ENCODE measurements around the gene LGALS3BP.

The LGALS3BP gene

GRCh38 chr17:78980624-78980972 is 875 bp upstream of the LGALS3BP start:
- H3K9me2 ChIP-seq (replicated peaks; ENCODE audit: insufficient read depth, low read length), result no peaks in the 10 kb centered on the region
- H3K27ac ChIP-seq (ENCODE audit: low read depth, low read length), result no peak overlapping the region
- no peaks in the 10 kb centered on the region for H3K79me2 ChIP-seq (ENCODE audit: insufficient read depth, low read length)
- H3K9me3 ChIP-seq (ENCODE audit: insufficient read depth, low read length), result no peaks in the 10 kb centered on the region
- no peaks in the 10 kb centered on the region for H4K20me1 ChIP-seq (ENCODE audit: low read depth, low read length)
- TF ChIP-seq, protein P1, sequence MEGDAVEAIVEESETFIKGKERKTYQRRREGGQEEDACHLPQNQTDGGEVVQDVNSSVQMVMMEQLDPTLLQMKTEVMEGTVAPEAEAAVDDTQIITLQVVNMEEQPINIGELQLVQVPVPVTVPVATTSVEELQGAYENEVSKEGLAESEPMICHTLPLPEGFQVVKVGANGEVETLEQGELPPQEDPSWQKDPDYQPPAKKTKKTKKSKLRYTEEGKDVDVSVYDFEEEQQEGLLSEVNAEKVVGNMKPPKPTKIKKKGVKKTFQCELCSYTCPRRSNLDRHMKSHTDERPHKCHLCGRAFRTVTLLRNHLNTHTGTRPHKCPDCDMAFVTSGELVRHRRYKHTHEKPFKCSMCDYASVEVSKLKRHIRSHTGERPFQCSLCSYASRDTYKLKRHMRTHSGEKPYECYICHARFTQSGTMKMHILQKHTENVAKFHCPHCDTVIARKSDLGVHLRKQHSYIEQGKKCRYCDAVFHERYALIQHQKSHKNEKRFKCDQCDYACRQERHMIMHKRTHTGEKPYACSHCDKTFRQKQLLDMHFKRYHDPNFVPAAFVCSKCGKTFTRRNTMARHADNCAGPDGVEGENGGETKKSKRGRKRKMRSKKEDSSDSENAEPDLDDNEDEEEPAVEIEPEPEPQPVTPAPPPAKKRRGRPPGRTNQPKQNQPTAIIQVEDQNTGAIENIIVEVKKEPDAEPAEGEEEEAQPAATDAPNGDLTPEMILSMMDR (IDR thresholded peaks at IDR 0.05; ENCODE audit: insufficient read depth, low read length, poor library complexity, severe bottlenecking), result no peak
- no peak for TF ChIP-seq EZH2phosphoT487 (conservative IDR thresholded peaks at IDR 0.05; ENCODE audit: low read length)
- no peaks in the 10 kb centered on the region for H3F3A ChIP-seq (ENCODE audit: insufficient read depth)
- no peaks in the 10 kb centered on the region for H3K27me3 ChIP-seq (ENCODE audit: low read length)
- H3K36me3 ChIP-seq (ENCODE audit: low read length), result no peaks in the 10 kb centered on the region
- H3K9ac ChIP-seq (ENCODE audit: low read length), result no peak overlapping the region
- H2AFZ ChIP-seq (ENCODE audit: low read depth, low read length, severe bottlenecking), result no peak overlapping the region
- no peak overlapping the region for H3K4me2 ChIP-seq (ENCODE audit: low read depth, low read length, poor library complexity, severe bottlenecking)
- H3K4me3 ChIP-seq (ENCODE audit: insufficient read depth, low read length, poor library complexity, severe bottlenecking), result no peak overlapping the region

DNA sequence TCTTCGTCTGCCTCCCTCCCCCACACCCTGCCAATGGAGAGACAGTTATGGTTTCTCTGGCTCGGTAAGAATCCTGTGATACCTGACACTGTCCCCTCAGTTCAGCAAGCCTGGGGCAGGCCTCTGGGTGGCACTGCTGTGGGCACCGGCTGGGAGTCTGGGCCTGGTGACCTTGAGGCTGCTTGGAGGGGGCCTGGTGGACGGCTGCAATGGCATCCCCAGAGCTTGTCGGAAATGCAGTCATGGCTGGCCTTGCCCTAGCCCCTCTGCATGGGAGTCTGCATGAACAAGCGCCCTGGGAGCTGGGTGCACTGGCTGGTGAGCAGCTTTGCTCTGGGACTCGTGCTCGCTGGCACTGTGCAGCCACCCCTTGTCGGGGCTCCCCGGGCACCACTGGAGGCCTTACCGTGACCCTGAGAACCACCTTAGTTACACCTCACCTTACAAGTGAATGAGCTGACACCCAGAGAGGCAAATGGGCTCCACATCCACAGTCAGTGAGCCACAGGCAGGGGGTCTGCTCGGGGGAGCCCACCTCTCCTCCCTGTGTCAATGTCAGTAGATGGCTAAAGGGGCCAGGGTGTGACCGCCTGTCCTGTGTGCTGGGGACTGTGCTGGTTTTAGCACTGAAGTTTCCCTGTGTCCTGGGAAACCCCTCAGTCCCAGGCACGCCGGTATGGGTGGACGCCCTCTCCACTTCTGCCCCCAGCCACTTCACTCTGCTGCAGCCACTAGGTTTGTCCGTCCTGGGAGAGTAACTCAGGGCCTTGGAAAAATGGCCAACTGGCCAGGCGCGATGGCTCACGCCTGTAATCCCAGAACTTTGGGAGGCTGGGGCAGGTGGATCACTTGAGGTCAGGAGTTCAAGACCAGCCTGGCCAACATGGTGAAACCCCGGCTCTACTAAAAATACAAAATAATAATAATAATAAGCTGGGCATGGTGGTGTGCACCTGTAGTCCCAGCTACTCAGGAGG is 1.4 kb downstream of the LGALS3BP start:
- TF ChIP-seq EZH2phosphoT487 (conservative IDR thresholded peaks at IDR 0.05; ENCODE audit: low read length), result no peak
- TF ChIP-seq, protein P1 (IDR thresholded peaks at IDR 0.05; ENCODE audit: insufficient read depth, low read length, poor library complexity, severe bottlenecking), result no peak

GRCh38 chr17:78977681-78977943 is 2.1 kb downstream of the LGALS3BP start:
- TF ChIP-seq, protein P1 (IDR thresholded peaks at IDR 0.05; ENCODE audit: insufficient read depth, low read length, poor library complexity, severe bottlenecking), result no peak
- no peak for TF ChIP-seq EZH2phosphoT487 (conservative IDR thresholded peaks at IDR 0.05; ENCODE audit: low read length)
- H3K27me3 ChIP-seq (ENCODE audit: low read length), result no peaks in the 10 kb centered on the region
- H4K20me1 ChIP-seq (ENCODE audit: low read depth, low read length), result no peaks in the 10 kb centered on the region
- H3K4me2 ChIP-seq (ENCODE audit: low read depth, low read length, poor library complexity, severe bottlenecking), result no peak overlapping the region
- H3K27ac ChIP-seq (ENCODE audit: low read depth, low read length), result no peak overlapping the region
- H3K36me3 ChIP-seq (ENCODE audit: low read length), result no peaks in the 10 kb centered on the region
- H3K9me3 ChIP-seq (ENCODE audit: insufficient read depth, low read length), result no peaks in the 10 kb centered on the region
- no peaks in the 10 kb centered on the region for H3K79me2 ChIP-seq (ENCODE audit: insufficient read depth, low read length)
- no peaks in the 10 kb centered on the region for H3F3A ChIP-seq (ENCODE audit: insufficient read depth)
- H2AFZ ChIP-seq (ENCODE audit: low read depth, low read length, severe bottlenecking), result no peak overlapping the region
- H3K4me3 ChIP-seq (ENCODE audit: insufficient read depth, low read length, poor library complexity, severe bottlenecking), result no peak overlapping the region
- no peaks in the 10 kb centered on the region for H3K9me2 ChIP-seq (replicated peaks; ENCODE audit: insufficient read depth, low read length)
- no peak overlapping the region for H3K9ac ChIP-seq (ENCODE audit: low read length)

More for the DNA sequence above, 1.4 kb downstream of the LGALS3BP start:
- no peaks in the 10 kb centered on the region for H3K9me3 ChIP-seq (ENCODE audit: insufficient read depth, low read length)
- H4K20me1 ChIP-seq (ENCODE audit: low read depth, low read length), result no peaks in the 10 kb centered on the region
- H3K4me3 ChIP-seq (ENCODE audit: insufficient read depth, low read length, poor library complexity, severe bottlenecking), result no peak overlapping the region
- no peaks in the 10 kb centered on the region for H3K27me3 ChIP-seq (ENCODE audit: low read length)
- H3K9ac ChIP-seq (ENCODE audit: low read length), result no peak overlapping the region
- H3K79me2 ChIP-seq (ENCODE audit: insufficient read depth, low read length), result no peaks in the 10 kb centered on the region
- H3K36me3 ChIP-seq (ENCODE audit: low read length), result no peaks in the 10 kb centered on the region
- no peaks in the 10 kb centered on the region for H3K9me2 ChIP-seq (replicated peaks; ENCODE audit: insufficient read depth, low read length)
- H2AFZ ChIP-seq (ENCODE audit: low read depth, low read length, severe bottlenecking), result no peak overlapping the region
- no peaks in the 10 kb centered on the region for H3F3A ChIP-seq (ENCODE audit: insufficient read depth)
- no peak overlapping the region for H3K4me2 ChIP-seq (ENCODE audit: low read depth, low read length, poor library complexity, severe bottlenecking)
- H3K27ac ChIP-seq (ENCODE audit: low read depth, low read length), result no peak overlapping the region

Measured in SU-DHL-6 (cell line).